Stimulated activated CD8-positive, alpha-beta memory T cell treated with anti-CD3 and anti-CD28 coated beads, Interleukin-4, amount 100 ng/mL, for 1 hour (primary cell): Measurements from ENCODE around the gene GH2.

Experiments used
- DNase-seq, 2 donors: peaks; one replicate each; pipeline ENCODE4 v3.0.0-alpha.2; 2020; ENCODE audit warnings: low read depth in 2 of 2, low spot score in 1 of 2

Gene GH2

DNA sequence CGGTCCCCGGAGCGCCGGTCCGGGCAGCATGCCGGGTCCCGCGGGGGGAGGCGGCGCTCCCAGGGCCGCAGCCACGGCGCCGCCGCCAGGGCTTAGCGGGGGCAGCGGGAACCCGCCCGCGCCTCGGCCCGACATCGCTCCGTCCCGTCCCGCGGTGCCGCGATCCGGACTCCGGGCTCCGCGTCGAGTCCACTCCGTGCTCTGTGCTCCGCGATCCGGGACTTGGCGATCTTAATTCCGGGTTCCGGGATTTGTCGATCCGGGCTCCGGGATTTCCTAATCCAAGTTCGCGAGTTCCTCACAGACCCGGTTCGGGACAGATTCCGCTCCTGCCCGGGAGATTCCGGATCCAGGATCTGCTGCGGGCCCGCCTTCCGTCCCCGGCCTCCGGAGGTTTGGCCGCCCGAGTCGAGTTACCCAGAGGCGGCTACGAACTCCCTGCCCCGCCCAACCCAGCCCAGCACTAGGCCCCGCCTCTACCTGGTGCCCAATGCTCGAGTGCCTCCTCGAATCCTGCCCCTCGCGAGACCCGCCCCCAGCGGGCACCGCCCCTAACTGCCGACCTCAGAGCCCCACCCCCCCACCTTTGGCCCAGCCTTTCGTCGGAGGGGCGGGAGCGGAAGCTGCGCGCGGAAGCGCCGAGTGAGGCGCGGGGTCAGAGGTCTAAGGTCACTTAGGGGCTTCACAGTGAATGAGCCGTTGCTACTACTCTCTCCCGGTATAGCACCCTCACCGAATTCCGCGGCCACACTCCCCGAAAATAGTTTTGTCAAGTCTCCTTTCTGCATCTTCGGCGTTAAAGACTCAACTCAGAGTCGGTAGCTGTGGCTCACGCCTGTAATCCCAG, 39.0 kb downstream of the GH2 start, which contains the start of gene SMARCD2:
SMARCD2 (minus strand) TSS at position 146 of the 847 bp plus-strand sequence; CDS start at position 135, 11 bp downstream.
- DNase-seq: peak; percentile 97 to 99

DNA sequence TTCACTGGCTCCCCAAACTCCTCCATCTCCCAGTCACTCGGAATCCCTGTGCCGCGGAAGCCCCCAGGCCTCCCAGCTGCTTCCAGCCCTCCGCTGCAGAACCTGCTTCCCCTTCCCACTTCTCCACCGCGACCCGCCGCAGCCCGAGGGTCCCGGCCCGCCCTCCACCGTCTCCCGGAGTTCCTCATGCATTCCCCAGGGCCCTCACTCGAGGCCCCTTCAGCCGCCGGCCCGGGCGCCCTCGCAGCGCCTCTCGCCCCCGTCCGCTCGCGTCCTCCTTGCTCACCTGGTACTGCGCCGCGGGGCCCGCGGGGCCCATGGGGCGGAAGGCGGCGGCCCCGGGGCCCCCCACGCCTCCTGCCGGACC, 39.6 kb downstream of the GH2 start:
- no peak for DNase-seq

DNA sequence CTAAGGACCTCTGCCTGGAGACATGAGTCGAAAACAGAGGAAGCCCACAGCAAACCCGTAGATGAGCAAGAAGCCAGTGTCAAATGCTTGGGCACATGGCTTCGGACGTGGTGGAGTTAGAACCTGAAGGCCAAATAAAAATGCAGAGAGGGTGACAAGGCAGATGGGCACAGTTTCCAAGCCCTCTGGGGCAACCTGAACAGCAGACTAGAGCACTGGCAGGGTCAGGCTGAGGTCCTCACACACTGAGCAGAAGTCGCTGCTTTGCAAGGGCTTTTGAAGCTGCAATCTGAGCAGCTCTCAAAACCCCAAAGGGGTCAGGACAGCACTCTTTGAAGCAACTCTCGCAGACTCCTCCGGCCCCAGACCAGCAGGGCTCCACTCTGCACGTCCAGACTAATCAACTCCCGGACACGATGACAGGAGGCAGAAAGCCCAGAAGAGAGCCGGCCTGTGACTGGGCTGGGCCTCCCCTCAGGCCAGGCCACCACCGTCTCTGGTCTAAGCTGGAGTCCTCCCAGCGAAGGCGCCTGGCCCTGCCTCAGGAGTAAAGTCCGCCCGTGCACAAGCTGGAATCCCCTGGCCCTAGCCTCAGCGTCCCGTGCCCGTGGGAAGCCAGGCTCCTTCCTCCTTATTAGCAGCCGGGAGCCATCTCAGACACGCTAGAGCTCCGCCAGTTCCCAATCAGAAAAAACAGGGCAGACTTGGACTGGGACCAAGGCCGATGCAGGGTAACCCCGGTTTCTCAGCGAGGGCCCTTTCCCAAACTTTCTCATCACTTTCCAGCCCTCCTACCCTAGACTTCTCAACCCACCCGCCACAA, 40.2 kb downstream of the GH2 start:
- DNase-seq: no peak

GRCh38 chr17:63840591-63841349, 41.0 kb downstream of the GH2 start:
- DNase-seq: no peak

GRCh38 chr17:63838631-63839171, 43.0 kb downstream of the GH2 start:
- no peak for DNase-seq

DNA sequence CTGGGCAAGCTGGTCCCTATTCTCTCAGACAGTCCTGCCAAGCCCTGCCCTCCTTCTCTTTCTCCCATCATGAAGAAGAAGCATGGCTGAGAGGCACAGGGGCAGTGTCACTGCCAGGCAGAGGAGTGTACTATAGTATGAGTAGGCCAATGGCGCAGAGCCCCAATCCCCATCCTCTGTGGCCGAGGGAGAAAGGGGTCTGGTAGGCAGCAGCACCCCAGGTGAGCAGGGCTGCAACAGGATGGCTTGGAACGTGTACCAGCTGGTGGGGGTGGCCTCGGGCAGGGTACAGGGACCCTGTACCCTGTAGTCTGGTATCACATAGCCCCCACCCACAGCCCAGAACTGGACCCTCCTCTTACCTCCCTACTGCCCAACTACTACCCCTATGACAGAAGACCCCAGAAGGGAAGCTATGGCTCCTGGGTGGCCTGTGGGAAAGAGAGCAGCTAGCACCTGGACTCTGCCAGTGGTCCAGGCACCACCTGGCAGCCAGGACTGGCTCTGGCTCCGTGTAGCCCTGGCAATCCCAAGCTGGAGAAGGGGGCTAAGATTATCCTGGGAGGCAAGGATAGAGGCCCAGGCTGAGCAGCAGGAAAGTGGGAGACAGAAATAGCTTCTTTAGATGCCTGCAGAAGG, 43.7 kb downstream of the GH2 start:
- DNase-seq: no peak

- DNase-seq: no peak
These were observed 44.3 kb downstream of the GH2 start for GRCh38 chr17:63837480-63837879.

GRCh38 chr17:63836811-63837210, 44.9 kb downstream of the GH2 start:
- no peak for DNase-seq

GRCh38 chr17:63835167-63835720, 46.5 kb downstream of the GH2 start:
- DNase-seq: no peak

DNA sequence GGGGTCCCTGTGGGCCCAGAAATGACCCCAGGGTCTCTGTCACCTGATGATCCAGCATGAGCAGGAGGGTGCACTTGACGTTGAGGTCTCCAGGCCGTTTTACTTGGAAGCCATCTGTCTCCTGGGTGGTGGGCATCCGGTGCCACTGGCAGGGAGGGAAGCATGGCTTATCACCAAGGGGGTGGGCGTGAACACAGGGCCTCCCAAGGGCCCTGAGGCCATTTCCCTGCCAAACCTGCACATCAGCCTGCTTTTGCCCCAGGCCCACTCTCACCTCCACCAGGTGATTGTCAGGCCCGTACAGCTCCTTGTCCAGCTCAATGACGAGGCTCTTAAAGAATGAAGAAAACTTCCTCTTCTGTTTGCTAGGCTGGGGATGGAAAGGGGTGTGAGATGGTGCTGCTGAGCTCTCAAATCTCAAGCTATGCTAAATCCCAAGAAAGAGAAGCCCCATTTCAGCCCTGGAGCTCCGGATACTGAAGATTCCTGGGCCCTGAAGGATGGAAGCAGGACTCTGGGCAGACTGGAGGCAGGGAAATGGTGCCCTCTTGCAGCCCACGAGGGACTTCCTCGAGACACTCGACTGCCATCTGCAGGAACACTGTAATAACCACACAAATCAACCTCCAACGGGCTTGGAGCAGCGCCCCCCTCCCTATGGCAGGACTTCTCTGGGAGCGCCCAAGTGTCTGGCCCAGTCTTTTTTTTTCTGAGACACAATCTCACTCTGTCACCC, 47.1 kb downstream of the GH2 start:
- no peak for DNase-seq

DNA sequence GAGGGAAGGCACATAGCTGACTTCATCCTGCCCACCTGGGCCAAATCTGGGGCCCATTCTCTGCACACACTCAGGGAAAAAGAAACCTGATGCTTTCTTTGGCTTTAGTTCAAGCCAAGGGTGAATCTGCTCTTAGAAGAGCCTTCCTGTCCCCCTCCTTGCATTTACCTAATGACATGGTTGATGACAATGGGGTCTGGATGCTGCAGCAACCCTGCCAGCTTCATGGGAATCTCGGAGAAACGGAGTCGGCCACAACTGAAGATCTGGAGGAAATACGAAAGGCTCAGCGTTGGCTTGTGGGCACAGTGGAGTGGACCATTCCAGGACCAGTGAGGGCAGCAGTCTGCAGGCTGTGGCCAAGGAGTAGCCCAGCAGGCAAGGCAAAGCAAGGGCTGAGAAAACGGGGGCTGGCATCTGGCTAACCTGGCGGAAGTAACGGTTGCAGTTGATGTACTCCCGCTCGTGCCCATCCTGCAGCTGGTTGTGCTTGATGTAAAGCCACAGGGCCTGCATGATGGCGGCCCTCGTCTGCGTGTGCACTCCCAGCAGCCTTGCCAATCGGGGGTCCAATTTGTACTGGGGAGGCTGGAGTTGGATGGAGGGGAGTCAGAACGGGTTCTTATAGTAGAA, 47.9 kb downstream of the GH2 start:
- DNase-seq: no peak

DNA sequence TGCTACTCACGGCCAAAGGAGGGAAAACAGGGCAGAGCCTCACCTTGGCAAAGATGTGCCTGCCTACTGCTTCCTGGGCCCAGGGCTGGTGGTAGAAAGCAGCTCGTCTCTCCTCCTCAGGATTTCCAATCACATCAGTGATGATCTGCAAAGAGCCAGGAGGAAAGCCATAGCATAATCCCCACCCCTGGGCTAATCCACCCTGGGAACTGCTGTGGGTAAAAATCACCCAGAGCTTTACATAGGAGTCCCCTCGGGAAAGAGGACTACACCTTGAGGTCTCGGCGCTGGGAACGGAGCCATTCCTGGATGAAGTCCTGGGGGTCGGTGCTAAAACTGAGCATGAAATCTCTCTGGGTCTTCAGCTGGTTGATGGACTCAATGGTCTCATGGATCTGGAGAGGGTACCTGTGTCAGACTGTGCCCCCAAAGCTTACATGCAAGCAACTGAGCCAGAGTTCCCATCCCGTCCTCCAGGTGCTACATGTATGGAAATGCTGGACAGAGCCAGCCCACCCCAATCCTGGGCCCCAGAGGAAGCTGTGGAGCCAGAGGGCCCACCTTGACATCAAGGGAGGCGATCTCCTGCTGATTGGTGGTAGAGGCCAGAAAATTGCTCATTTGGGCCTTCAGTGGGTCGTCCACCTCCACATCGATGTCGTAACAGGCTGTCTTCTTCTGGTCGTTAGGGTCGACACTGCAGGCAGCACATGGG, 48.6 kb downstream of the GH2 start:
- DNase-seq: no peak

DNA sequence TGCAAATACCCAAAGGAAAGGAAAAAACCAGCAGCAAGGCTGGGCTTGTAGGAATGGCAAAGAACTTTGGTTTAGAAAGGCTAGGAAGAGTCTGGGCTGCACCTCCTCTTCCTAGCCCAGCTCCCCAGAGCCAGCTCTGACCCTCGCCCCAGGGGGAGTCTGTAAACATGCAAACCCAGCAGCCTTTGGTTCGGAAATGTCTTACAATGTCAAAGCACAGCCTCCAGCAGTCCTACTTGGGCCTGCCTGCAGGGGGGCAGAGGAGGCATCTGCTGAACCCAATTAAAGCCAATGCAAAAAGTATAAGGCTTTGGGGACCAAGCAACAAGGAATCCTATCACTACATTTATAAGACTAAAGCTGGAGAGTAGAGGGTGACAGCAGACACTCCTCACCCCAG, 49.3 kb downstream of the GH2 start:
- no peak for DNase-seq

DNA sequence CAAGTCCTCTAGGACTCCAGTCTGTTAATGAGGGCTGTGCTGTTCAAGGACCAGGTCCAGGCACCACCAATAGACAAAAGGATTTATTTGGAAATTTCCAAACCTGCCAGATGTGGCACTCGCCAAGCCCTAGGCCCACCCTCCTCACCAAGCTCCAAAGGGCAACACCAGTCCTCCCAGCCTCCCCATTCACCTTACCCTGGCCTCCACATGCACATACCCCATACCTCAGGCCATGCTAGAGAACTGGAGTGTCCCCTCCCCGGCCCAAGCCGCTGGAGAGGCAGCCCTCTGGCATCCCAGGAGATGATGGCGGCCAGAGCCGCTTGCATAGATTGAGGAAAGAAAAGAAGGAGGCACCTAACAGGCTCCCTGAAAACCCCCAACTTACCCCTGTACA, 49.7 kb downstream of the GH2 start:
- DNase-seq: no peak

DNA sequence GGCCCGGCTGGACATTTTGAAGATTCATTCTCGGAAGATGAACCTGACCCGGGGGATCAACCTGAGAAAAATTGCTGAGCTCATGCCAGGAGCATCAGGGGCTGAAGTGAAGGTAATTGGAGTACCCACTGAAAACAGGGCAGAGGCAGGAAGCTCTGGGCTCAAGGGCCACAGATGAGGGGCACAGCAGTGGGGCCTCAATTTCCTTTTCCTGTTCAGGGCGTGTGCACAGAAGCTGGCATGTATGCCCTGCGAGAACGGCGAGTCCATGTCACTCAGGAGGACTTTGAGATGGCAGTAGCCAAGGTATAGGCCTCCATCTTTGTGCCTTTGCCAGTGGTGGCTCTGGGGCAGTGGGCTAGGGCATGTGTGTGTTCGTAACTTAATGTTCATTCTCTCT, 50.2 kb downstream of the GH2 start:
- no peak for DNase-seq

DNA sequence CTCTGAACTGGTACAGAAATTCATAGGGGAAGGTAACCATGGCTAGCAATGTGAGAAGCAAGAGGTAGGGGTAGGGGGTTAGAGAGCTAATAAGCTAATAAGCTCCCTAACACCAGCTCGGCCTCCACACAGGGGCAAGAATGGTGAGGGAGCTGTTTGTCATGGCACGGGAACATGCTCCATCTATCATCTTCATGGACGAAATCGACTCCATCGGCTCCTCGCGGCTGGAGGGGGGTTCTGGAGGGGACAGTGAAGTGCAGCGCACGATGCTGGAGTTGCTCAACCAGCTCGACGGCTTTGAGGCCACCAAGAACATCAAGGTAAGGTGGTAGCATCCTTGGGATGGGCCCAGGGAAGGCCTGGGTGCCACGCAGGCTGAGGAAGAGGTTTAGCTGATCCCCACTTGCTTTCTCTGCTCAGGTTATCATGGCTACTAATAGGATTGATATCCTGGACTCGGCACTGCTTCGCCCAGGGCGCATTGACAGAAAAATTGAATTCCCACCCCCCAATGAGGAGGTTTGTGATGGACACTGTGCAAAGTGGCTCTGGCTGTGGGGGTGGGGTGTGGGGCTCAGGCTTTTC, 50.7 kb downstream of the GH2 start:
- DNase-seq: no peak

DNA sequence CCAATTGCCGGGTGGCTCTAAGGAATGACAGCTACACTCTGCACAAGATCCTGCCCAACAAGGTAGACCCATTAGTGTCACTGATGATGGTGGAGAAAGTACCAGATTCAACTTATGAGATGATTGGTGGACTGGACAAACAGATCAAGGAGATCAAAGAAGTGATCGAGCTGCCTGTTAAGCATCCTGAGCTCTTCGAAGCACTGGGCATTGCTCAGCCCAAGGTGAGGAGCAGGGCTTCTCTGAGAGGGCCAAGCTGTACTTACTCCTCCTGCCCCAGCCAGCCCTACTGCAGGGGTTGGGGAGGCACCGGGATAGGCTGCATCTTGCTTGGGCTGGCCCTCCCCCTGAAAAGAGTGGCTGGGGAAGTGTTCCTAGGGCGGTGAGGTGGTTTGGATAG, 51.5 kb downstream of the GH2 start:
- DNase-seq: no peak
